Frontal cortex (tissue), 4 donors: ENCODE results near the gene RPS27L. TPM values are rescaled to one million over a fixed set of nuclear protein-coding genes. Genes with fewer than 3 reads are reported as not detected.

Experiments used
- DNase-seq, 2 donors: peaks; one replicate each; pipeline ENCODE4 v3.0.0; 2012; ENCODE audit warnings: low spot score in 2 of 2
- FAIRE-seq: peaks from 2 replicates; lab custom pipeline; 2012; peaks lifted over from hg19 to GRCh38; lab: Jason Lieb, UNC
- total RNA-seq: library from RNA; depleted of rRNA; stranded (reverse); fragments of >200 nt; gene quantifications from one replicate; pipeline ENCODE4 v1.2.3, GENCODE V29; 2014
- donor health status: control.
- donor health status: control.
- donor health status: control.

Gene RPS27L
- total RNA-seq, 1 donor from 2014 or later: 21.6 TPM

GRCh38 chr15:63188926-63189871, 31.9 kb upstream of the RPS27L start, which contains the start of gene RAB8B:
Gene RAB8B, plus strand, starts transcription at chr15:63189606. Its CDS starts 19 bp downstream, at chr15:63189625.
- DNase-seq (peak; percentile 86 to 93), FAIRE-seq (no peak)

- DNase-seq: no peak
- no peak for FAIRE-seq
These were observed 31.1 kb upstream of the RPS27L start for GRCh38 chr15:63188247-63188925.

- FAIRE-seq (no peak), DNase-seq (no peak)
These were observed 30.4 kb upstream of the RPS27L start for GRCh38 chr15:63187589-63188226.

- no peak for FAIRE-seq
These were observed 28.8 kb upstream of the RPS27L start for GRCh38 chr15:63186065-63186464.

GRCh38 chr15:63185206-63185605, 27.9 kb upstream of the RPS27L start:
- no peak for FAIRE-seq

More at GRCh38 chr15:63186065-63186464, 28.8 kb upstream of the RPS27L start:
- no peak for DNase-seq

GRCh38 chr15:63181648-63182047, 24.4 kb upstream of the RPS27L start:
- DNase-seq (no peak), FAIRE-seq (no peak)

More at GRCh38 chr15:63185206-63185605, 27.9 kb upstream of the RPS27L start:
- DNase-seq: no peak

- DNase-seq (no peak), FAIRE-seq (no peak)
These were observed 23.5 kb upstream of the RPS27L start for GRCh38 chr15:63180746-63181145.

GRCh38 chr15:63178034-63178433, 20.8 kb upstream of the RPS27L start:
- FAIRE-seq: no peak
- no peak for DNase-seq

- FAIRE-seq: no peak
These were observed 19.0 kb upstream of the RPS27L start for GRCh38 chr15:63176302-63176701.

GRCh38 chr15:63172851-63173451, 15.7 kb upstream of the RPS27L start:
- FAIRE-seq (no peak), DNase-seq (no peak)

More at GRCh38 chr15:63176302-63176701, 19.0 kb upstream of the RPS27L start:
- no peak for DNase-seq

- DNase-seq (no peak), FAIRE-seq (no peak)
These were observed 15.1 kb upstream of the RPS27L start for GRCh38 chr15:63172376-63172775.

- DNase-seq (no peak), FAIRE-seq (no peak)
These were observed 12.5 kb upstream of the RPS27L start for GRCh38 chr15:63169788-63170187.

GRCh38 chr15:63166219-63166618, 8.9 kb upstream of the RPS27L start:
- FAIRE-seq (no peak), DNase-seq (no peak)

- FAIRE-seq (no peak), DNase-seq (no peak)
These were observed 8.0 kb upstream of the RPS27L start for GRCh38 chr15:63165166-63165859.

- no peak for FAIRE-seq
- DNase-seq: no peak
These were observed 5.9 kb upstream of the RPS27L start for GRCh38 chr15:63163217-63163616.

GRCh38 chr15:63160638-63161037, 3.4 kb upstream of the RPS27L start:
- FAIRE-seq (no peak), DNase-seq (no peak)

- FAIRE-seq (no peak), DNase-seq (peak; percentile 46)
These were observed 684 bp upstream of the RPS27L start for GRCh38 chr15:63157891-63158431.

GRCh38 chr15:63156755-63157117, 541 bp downstream of the RPS27L start:
- DNase-seq (peak; percentile 24 to 25), FAIRE-seq (no peak)

GRCh38 chr15:63156086-63156710, 1.1 kb downstream of the RPS27L start:
- DNase-seq: peak in 1 of 2 donors; percentile 19

More at GRCh38 chr15:63156086-63156710, 1.1 kb downstream of the RPS27L start:
- no peak for FAIRE-seq
